HG03280 (cell line): ENCODE measurements around the gene DERL2.

Experiments
- ATAC-seq: cut with Tn5 transposase; IDR thresholded peaks from one replicate; pipeline ENCODE4 v1.9.1; 2021; ENCODE audit warnings: mild to moderate bottlenecking, moderate library complexity; ENCODE audit not compliant: unreplicated experiment

DERL2 gene

DNA sequence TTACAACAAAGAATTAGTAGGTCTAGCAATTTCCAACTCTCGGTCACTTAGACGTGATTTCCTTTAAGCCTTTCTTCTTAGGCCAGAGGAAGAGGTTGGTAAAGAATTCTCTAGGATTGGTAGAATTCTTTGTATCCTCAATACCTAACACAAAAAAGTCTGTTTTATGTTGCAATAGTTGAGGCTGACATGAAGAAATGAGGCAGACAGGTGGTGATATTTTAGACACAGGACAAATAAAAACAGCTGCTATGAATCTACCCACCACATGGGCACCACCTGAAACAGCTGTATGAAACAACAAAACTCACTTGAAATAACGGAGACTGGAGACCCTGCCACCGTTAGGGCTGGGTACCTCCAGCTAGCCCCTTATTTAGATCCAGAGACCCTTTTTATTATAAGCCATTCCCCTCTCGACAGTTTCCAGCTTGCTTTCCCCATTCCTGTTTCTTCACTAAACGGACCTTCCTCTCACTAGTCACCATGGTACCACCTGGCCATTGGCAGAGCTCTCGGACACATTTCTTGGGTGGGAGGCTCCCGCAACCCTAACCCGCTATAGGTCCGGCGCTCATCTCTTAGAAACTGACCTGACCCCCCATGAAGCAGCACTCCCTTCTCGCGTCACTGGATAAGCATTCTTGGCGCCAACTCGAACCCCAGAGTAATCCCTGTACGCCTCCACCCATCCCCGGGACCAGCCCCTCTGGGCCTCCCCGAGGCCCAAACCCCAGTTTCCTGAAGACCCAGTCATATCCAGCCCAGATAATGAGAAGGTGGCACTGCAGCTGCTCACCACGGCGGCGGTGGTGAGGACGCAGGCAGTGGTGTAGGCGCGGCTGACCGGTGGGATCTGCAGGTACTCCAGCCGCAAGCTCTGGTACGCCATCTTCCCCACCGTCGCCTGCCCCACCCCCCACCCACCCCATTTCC lies at the start of gene DERL2:
DERL2 (minus strand) TSS at position 909 of the 936 bp plus-strand sequence; CDS start at position 892, 17 bp downstream.
- ATAC-seq = peak; percentile 15

DNA sequence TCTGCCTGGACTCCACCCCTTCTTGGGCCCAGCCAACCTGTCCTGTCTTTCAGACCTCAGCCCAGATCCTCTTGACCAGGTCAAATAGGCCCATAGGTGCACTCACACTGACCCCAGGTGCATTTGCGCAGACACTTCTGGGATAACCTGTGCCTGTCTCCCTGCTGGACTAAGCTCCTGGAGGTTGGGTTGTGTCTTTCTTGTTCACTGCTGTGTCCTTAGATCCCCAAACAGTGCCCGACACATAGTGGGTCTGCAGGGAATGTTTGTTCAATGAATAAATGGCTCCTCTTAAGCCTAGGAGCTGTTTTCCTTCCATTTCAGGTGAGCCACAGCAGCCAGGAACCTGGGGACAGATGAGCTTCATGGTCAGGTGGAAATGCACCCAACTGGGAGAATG lies 49.5 kb upstream of the DERL2 start:
- ATAC-seq = no peak

DNA sequence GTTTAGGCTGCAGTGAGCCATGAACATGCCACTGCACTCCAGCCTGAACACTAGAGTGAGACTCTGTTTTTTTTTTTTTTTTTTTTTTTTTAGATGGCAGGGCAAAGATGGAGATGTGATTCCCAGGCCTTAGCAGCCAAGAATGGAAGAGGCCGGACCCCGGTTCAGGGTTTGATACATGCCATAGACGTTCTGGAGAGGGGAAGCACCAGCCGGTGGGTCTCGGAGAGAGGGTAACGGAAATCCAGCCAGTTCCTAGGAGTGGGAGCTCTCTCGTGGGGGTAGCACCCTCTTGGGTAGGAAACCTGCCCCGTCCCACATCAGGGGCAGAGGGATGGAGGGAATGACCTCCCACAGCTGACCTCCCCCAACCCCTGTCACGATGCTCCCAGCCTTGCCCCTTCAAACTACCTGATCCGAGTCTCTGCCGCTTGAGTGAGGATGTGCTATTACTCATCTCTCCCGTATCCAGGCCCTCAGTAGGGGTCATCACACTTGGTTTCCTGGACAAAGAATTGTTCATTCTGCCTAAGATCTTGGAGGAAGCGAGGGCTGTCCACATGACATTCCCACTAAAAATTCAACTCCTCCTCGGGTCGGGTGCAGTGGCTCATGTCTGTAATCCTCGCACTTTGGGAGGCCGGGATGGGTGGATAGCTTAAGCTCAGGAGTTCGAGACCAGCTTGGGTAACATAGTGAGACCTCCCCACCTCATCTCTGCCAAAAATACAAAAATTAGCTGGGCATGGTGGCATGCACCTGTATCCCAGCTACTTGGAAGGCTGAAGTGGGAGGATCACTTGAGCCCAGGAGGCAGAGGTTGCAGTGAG lies 47.7 kb upstream of the DERL2 start:
- no peak for ATAC-seq

DNA sequence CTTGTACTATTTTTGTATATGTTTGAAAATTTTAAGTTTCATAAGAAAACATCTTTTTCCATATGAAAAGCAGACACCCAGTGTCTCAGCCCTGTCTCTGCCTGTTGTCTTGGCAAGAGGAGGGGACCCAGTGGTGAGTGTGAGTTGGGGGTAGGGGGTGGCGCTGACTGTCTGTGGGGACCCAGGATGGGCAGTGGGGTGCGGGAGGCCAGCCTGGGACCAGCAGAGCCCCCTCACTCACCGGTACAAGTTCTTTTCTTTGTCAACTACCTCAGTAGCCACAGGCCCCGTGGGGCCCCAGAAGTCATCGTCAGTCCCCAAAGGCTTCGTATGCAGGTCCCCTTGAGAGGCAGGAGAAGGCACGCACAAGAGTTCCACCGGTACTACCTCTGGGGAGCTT lies 46.6 kb upstream of the DERL2 start:
- no peak for ATAC-seq

DNA sequence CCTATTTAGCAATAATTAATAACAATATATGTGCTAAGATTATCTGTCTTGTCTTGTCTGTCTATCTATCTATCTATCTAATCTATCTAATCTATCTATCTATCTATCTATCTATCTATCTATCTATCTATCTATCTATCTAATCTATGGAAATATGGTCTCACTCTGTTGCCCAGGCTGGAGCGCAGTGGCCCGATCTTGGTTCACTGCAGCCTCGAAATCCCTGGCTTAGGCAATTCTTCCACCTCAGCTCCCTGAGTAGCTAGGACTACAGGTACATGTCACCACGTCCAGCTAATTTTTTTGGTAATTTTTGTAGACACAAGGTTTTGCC lies 45.1 kb upstream of the DERL2 start:
- ATAC-seq = no peak

DNA sequence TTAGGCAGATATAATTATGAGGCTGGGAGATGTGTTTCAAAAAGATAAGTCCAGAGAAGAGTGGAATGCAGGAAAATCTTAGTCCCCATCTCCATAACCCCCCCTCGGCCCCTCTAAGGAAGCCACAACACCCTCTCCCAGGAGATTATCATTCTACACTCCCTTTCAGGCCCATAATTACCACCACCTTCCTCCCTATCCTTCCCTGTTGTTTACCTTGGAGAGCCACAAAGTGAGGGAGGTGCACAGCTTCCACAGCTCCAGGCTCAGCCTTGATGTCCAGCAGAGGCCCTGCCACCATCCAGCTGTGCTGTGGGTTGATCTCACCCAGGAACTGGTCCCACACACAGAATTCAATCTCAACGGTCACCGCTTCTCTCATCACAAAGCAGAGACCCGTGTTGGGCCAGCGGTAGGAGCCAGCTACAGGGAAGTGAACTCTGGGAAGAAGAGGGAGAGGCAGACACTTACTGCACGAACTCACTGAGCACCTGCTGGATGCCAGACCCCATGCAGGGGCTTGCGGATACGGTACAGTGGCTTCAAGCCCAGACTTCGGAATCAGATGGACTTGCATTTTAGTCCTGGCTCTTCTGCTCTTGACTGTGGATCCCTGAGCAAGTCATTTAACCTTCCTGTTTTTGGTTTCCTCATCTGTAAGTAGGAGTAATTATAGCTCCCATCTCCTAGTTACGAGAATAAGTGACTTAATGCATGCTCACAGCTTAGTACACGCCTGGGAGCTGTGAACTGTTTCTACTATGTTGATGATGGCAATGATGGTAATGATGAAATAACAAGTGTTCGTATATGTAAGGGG lies 44.5 kb upstream of the DERL2 start:
- no peak for ATAC-seq

DNA sequence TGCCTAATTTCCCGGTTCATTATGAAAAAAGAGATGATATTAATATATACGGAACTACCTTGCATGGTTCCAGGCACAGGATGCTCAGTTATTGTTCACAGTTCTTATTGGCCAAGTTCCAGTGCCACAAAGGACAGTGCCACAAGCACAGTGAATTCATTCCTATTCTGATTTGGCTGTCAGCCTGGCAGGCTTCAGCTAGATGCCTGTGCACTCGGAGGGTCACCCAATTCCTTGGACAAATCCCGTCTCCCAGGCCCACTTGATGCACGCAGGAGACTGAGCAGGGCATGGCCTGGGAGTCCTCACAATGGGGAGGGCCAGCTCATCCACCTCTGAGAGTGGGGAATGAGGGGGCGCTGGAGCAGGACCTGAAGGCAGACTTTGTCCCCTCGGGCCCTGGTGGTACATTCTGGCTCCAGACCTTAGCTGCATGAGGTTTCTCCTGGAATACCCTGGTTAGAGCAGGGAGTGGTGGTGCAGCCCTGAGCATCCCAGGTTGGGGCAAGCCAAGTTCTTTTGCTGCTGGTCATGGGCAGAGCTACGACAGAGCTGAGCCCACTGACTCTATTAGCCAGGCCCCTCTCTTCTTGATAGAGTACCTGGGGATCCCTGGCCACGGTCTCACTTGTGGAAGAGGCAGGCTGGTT lies 41.7 kb upstream of the DERL2 start:
- ATAC-seq = no peak

DNA sequence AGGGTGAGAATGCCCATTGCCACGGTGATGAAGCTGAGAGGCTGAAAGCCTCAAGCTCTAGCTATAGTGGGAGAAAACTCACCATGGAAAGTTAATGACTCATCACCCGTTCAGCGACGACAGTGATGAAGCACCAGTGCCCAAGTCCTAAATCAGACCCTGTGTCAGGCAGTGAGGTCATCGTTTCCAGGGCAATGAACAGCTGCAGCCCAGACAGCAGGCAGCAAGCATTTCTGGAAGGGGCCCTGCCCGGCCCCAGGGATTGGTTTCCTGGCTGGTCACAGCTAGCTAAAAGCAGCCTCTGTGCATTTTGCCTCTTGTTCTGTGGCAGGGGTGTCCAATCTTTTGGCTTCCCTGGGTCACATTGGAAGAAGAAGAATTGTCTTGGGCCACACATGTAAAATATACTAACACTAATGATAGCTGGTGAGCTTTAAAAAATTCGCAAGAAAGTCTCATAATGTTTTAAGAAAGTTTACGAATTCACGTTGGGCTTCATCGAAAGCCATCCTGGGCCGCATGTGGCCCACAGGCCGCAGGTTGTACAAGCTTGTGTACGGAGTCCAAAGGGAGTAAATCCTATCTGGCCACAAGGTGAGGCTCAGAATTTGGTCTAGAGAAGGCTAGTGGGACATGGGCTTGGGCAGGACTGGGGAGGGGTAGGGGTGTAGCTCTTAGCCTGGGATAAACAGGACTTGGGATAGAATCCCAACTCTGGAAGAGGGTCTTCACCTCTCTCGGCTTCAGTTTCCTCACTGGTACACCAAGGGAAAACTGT lies 41.0 kb upstream of the DERL2 start:
- no peak for ATAC-seq

DNA sequence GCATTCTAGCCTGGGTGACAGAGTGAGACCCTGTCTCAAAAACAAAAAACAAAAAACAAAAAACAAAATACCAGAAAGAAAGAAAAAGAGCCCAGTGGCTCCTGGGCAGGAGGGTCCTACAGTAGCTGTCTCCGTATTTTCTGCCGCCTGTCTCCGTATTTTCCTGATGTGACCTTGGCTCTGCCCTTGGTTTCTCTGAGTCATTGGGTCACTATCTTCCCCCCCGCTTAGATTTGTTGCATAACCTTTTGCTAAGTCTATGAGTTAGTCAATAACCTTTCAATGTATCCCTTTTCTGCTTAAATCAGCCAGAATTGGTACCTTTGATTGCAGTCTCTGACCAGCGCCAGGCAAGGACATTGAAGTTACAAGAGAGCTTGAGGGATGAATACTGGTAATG lies 37.3 kb upstream of the DERL2 start:
- ATAC-seq = no peak

DNA sequence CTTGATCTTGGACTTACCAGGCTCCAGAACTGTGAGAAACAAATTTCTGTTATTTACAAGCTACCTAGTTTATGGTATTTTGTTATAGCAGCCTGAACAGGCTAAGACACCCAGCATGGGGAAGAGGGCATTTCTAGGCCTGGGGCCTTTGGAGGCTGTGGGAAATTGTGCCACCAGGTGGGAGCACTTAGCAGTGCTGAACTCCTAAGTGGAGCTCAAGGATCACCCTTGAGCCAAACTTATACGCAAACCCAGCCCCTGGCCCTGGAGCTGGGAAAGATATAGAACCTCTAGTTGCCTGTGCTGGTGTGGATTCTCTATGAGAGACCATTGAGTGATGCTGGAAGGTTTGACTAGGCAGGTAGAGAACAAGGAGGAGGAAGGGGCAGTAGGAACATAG lies 36.5 kb upstream of the DERL2 start:
- ATAC-seq = no peak

DNA sequence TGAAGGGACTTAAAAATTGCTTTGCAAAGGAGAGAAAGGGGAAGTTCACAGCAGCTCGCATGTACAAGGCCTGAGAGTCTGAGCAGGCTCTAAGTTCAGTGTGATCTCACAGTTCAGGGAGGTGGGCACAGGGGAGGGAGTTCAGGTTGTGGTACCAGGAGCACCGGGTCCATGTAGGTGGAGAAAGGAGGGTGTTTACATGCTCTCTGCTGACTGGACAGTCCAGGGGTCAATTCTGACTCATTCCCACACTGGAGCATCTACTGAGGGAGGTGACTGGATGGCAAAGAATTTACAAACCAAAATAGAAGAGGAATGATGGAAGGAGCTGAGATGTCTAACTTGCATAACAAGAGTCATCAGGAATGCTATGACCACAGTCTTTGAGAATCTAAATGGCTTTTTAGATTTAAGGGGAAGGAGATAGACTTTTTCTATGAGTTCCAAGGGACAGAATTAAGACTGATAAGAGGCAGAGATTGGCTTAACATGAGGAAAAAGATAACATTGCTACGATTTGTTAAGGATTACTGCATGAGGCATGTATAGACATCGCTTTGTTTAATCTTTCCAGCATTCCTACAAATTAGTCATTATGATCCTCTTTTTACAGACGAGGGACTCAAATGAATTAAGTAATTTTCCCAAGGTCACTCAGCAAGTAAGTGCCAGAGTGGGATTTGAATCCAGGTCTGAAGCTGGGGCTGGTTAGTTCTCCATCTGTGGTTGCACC lies 30.2 kb upstream of the DERL2 start:
- no peak for ATAC-seq

DNA sequence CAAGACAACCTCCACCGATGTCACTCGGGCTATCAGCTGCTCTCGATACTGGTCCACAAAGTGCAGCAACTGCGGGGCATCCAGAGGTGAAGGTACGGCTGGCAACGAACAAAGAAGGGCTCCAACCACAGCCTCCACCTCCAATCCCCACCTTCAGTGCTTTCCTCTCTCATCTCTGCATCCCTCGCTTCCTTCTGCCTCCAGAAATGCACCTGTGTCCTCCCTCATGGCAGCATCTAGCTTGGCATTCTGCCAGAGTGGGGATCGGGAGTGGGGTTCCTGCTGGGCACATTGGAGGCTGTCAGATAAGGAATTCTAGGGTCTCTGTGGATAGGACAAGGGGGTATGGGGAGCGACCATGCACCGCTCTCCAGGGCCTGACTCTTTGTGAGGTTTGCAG lies 29.0 kb upstream of the DERL2 start:
- no peak for ATAC-seq

DNA sequence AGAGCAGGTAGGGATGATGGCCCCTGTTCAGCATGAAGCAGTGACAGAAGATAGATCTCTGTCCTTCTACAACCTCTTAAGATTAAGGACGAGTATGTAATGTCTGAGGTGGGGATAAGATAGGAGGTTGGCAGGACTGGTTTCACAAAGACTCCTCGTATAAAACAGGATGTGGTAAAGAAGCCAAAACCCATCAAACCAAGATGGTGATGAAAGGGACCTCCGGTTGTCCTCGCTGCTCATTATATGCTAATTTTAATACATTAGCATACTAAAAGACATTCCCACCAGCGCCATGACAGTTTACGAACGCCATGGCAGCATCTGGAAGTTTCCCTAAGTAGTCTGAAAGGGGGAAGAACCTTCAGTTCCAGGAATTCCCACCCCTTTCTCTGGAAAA lies 27.6 kb upstream of the DERL2 start:
- ATAC-seq = no peak

DNA sequence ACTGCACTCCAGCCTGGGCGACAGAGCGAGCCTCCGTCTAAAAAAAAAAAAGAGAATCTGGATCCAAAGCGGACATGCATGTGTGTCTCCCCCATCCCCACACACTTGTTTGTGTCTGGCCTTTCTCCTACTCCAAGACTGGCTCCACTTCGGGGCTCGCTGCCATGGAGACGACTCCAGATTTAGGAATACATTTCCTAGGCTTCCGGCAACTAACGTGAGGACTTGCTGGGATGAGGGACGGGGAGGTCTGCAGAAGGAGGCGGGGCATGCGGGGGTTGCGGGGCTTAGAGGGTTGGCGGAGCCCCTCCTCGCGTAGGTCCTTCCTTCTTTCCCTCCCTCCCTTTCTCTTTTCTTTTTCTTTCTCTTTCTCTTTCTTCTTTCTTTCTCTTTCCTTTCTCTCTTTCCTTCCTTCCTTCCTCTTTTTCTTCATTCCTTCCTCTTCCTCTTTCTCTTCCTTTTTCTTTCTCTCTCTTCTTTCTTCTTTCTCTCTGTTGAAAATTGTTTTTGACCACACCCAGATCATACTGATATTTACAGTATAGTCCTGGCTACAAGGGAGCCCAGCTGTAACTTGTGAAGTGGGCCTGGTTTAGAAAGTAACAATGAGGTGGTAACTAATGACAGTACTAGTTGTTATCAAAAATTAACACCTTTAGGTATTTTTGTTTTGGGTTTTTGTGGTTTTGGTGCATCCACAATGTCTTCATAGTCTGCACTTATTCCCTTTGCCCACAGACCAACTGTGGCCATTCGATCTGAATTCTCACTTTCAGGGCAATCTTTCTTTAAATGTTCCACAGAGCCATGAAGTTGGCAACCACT lies 25.6 kb upstream of the DERL2 start:
- no peak for ATAC-seq

DNA sequence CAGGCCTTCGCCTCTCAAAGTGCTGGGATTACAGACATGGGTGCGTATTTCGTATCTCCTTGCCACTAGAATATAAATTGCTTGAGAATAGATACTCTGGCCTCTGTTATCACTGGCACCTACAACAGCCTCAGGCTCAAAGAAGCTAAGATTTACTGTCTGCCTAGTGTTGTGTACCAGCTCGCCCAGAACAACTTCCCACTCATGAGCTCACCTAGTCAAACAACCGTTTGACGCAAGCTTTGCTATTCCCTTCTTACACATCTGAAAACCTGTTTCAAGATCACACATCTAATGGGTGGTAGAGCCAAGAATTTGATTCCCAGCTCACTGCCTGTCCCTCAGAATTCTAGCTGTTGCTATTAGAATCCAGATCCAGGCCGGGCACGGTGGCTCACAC lies 24.8 kb upstream of the DERL2 start:
- no peak for ATAC-seq

DNA sequence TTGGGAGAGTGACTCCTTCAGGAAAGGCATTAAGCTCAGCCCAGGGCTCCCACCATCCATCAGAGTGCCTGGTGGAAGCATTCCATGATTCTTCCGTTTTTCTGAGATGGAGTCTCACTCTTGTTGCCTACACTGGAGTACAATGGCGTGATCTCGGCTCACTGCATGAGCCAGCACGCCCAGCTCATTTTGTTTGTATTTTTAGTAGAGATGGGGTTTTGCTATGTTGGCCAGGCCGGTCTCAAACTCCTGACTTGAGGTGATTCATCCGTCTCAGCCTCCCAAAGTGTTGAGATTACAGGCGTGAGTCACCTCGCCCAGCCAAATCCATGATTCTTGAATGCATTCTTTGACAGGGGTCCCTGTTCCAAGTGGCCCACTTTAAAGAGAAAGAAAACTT lies 23.5 kb upstream of the DERL2 start:
- no peak for ATAC-seq

DNA sequence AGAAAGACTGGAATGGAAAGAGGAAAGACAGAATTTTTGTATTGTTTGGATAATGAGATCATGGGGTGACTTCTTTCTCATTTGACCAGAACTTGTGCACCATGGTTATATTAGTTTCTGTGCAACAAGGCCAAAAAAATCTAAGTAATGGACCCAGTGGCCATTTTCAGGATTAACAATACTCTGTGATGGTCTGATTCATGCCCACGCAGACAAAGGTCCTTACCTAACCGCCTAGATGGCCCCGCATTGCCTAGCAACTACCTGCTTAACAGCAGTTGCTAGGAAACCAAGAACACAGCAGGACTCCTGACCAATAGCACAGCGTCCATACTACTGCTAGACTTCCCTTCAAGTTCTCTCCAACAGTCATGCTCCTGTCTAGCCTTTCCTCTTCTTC lies 22.8 kb upstream of the DERL2 start:
- no peak for ATAC-seq

DNA sequence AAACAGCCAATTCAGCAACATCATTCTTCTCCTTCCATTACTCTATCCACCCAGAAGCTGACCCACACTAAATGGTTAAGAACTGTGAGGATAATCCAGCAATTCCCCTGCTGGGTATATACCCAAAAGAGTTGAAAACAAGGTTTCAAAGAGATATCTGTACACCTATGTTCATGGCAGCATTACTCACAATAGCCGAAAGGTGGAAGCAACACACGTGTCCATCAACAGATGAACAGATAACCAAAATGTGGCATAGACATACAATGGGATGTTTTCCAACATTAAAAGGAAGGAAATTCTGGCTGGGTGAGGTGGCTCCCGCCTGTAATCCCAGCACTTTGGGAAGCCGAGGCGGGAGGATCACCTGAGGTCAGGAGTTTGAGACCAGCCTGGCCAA lies 20.3 kb upstream of the DERL2 start:
- ATAC-seq = no peak
